ENCODE measurements around the gene CISH. TPM values are rescaled to one million over a fixed set of nuclear protein-coding genes. Genes with fewer than 3 reads are reported as not detected.

CISH gene
- total RNA-seq, 3 donors from 2014 or later (not counting 1 experiment from before 2014, with no cell fraction given), result 2.4 to 23.6 (median 11.3) TPM

DNA sequence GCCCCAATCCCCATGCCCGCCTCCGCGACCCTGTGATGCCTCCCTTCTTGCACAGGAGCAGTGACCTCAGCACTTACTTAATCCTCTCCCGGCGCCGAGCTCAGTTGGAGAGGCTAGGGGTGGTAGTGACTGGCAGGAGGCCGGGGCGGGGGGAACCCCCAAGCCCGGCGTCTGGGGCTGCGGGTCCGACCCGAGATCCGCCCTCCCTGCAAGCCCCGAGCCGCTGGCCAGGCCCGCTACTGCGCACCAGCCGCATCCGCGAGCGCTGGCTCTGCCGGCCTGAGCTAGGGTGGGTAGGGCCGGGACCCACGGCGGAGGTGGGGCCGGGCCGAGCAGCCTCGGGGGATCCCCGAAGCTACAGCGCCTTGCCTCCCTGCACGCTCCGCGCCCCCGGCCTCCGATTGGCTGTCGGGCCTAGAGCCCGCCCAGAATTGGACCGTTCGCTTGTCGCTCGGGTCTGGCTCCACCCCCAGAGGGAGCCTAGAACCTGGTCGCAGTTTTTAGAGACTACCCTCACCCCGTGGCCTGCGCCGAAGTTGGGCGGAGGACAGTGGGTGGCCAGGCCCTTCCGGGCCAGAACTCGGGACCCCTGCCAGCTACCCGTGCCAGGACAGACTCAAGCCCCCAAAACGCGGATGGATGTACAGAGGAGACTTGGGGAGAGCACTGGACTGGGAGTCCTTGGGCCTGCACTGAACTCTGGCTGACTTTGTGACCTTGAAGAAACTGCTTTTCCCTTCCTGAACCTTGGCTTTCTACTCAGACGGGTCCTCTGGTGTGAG is 44.0 kb downstream of the CISH start, which contains the start of gene C3orf18:
C3orf18 (minus strand) TSS at position 362 of the 782 bp plus-strand sequence. CDS start 2,048 bp downstream, outside the sequence.
- Mint-ChIP-seq H3K27ac (peak within 1 kb of the TSS; percentile 95 to 96), H3K27me3 (ENCODE audit: low read depth in 2 of 2) (no peaks in the 10 kb centered on the region), H3K4me3 (peak within 1 kb of the TSS; percentile 96), H3K4me1 (peaks cover 26 to 58% of the 10 kb centered on the region in 2 donors), H3K9me3 (no peaks in the 10 kb centered on the region), H3K36me3 (no peaks in the 10 kb centered on the region)
- peaks cover 51% of the 10 kb centered on the region for H3K4me1 ChIP-seq (ENCODE audit: control insufficient read depth, insufficient read depth, low read length)
- peak within 1 kb of the TSS; percentile 67 for H3K4me3 ChIP-seq (ENCODE audit: low read length)
- peak; percentile 76 to 91 (median 84) for ATAC-seq
- peak; percentile 93 to 96 for DNase-seq
- 4% methylated on average over 53 of the region's 53 CpGs for WGBS (ENCODE audit: insufficient coverage)
- H3K27ac ChIP-seq (ENCODE audit: low read length), result peak within 1 kb of the TSS; percentile 59
- no peaks in the 10 kb centered on the region for H3K27me3 ChIP-seq (ENCODE audit: control insufficient read depth, insufficient read depth, low read length)
- intact Hi-C loops (cut with micrococcal nuclease), result no loop called here
- H3K36me3 ChIP-seq (ENCODE audit: control insufficient read depth, insufficient read depth, low read length), result peaks cover 3% of the 10 kb centered on the region
- TF ChIP-seq, protein P1, sequence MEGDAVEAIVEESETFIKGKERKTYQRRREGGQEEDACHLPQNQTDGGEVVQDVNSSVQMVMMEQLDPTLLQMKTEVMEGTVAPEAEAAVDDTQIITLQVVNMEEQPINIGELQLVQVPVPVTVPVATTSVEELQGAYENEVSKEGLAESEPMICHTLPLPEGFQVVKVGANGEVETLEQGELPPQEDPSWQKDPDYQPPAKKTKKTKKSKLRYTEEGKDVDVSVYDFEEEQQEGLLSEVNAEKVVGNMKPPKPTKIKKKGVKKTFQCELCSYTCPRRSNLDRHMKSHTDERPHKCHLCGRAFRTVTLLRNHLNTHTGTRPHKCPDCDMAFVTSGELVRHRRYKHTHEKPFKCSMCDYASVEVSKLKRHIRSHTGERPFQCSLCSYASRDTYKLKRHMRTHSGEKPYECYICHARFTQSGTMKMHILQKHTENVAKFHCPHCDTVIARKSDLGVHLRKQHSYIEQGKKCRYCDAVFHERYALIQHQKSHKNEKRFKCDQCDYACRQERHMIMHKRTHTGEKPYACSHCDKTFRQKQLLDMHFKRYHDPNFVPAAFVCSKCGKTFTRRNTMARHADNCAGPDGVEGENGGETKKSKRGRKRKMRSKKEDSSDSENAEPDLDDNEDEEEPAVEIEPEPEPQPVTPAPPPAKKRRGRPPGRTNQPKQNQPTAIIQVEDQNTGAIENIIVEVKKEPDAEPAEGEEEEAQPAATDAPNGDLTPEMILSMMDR (IDR thresholded peaks at IDR 0.05), result no peak
- no peaks in the 10 kb centered on the region for H3K9me3 ChIP-seq (ENCODE audit: control insufficient read depth, insufficient read depth, low read length)

DNA sequence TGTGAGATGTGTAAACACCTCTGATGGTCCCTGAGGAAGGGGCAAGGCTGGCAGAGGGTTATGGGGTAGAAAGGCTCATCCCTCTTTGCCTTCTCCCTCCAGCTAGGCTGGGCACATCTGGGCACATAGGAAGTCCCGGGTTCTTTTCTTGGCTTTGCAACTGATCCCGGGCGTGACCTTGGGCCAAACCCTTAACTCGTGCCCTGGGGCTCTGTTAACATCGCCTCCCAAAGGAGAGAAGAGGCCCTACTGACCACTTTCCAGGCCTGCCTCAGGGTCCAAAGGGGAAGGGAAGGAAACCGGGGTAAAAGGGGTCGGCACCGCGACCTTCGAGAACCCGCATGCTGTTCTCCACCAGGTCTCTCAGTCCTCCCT is 44.6 kb downstream of the CISH start:
- H3K4me3 ChIP-seq (ENCODE audit: low read length), result peak overlapping the region; percentile 46
- Mint-ChIP-seq H3K36me3 (no peaks in the 10 kb centered on the region), H3K27ac (peak overlapping the region; percentile 95 to 96), H3K4me1 (peaks cover 21 to 52% of the 10 kb centered on the region in 2 donors), H3K4me3 (peak overlapping the region; percentile 13), H3K27me3 (ENCODE audit: low read depth in 2 of 2) (no peaks in the 10 kb centered on the region), H3K9me3 (no peaks in the 10 kb centered on the region)
- TF ChIP-seq, protein P1 (IDR thresholded peaks at IDR 0.05), result no peak
- intact Hi-C loops (cut with micrococcal nuclease), result no loop called here
- peaks cover 3% of the 10 kb centered on the region for H3K36me3 ChIP-seq (ENCODE audit: control insufficient read depth, insufficient read depth, low read length)
- H3K27ac ChIP-seq (ENCODE audit: low read length), result peak overlapping the region; percentile 59
- no peaks in the 10 kb centered on the region for H3K9me3 ChIP-seq (ENCODE audit: control insufficient read depth, insufficient read depth, low read length)
- DNase-seq (no peak), ATAC-seq (no peak)
- H3K27me3 ChIP-seq (ENCODE audit: control insufficient read depth, insufficient read depth, low read length), result no peaks in the 10 kb centered on the region
- 32% methylated on average over 11 of the region's 11 CpGs for WGBS (ENCODE audit: insufficient coverage)
- H3K4me1 ChIP-seq (ENCODE audit: control insufficient read depth, insufficient read depth, low read length), result peaks cover 45% of the 10 kb centered on the region

DNA sequence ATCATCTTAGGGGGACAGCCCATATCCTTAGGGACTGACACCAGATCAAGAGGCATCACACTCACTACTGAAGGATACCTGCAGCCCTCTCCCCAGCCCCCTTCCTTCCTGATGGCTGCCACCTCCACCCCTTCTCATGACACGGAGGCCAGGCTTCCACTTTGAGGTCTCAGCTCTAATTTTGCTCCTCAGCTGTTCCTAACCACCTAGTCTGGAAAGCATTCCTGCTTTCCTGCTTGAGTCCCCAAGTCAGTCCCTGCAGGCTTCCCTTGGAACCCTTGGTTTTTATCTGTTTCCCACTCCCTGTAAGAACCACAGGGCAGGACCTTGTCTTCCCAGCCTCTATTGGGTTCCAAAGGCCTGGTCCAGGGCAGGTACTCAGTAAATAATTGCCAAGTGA is 47.3 kb downstream of the CISH start:
- Mint-ChIP-seq H3K27ac (peak overlapping the region in 1 of 2 donors; percentile 65), H3K4me1 (peaks cover 12 to 32% of the 10 kb centered on the region in 2 donors), H3K27me3 (ENCODE audit: low read depth in 2 of 2) (no peaks in the 10 kb centered on the region), H3K4me3 (no peak overlapping the region), H3K9me3 (no peaks in the 10 kb centered on the region), H3K36me3 (no peaks in the 10 kb centered on the region)
- H3K27ac ChIP-seq (ENCODE audit: low read length), result no peak overlapping the region
- H3K4me3 ChIP-seq (ENCODE audit: low read length), result no peak overlapping the region
- H3K36me3 ChIP-seq (ENCODE audit: control insufficient read depth, insufficient read depth, low read length), result no peaks in the 10 kb centered on the region
- H3K27me3 ChIP-seq (ENCODE audit: control insufficient read depth, insufficient read depth, low read length), result no peaks in the 10 kb centered on the region
- no peaks in the 10 kb centered on the region for H3K9me3 ChIP-seq (ENCODE audit: control insufficient read depth, insufficient read depth, low read length)
- TF ChIP-seq, protein P1 (IDR thresholded peaks at IDR 0.05), result no peak
- 75% methylated on average over 1 of the region's 1 CpG for WGBS (ENCODE audit: insufficient coverage)
- ATAC-seq (no peak), DNase-seq (no peak)
- intact Hi-C loops (cut with micrococcal nuclease), result no loop called here
- H3K4me1 ChIP-seq (ENCODE audit: control insufficient read depth, insufficient read depth, low read length), result peaks cover 24% of the 10 kb centered on the region

All from natural killer cell (primary cell).